ENCODE measurements around the gene BICDL2. TPM values are rescaled to one million over a fixed set of nuclear protein-coding genes. Genes with fewer than 3 reads are reported as not detected.
A peak's percentile ranks its signal among the peaks of the same experiment; 100 is the strongest.

BICDL2 gene
- total RNA-seq, 1 experiment from 2014 or later: 40.5 TPM

- DNase-seq (ENCODE audit: low spot score): no peak
Measured at GRCh38 chr16:3047387-3047720, 10.6 kb upstream of the BICDL2 start.

DNA sequence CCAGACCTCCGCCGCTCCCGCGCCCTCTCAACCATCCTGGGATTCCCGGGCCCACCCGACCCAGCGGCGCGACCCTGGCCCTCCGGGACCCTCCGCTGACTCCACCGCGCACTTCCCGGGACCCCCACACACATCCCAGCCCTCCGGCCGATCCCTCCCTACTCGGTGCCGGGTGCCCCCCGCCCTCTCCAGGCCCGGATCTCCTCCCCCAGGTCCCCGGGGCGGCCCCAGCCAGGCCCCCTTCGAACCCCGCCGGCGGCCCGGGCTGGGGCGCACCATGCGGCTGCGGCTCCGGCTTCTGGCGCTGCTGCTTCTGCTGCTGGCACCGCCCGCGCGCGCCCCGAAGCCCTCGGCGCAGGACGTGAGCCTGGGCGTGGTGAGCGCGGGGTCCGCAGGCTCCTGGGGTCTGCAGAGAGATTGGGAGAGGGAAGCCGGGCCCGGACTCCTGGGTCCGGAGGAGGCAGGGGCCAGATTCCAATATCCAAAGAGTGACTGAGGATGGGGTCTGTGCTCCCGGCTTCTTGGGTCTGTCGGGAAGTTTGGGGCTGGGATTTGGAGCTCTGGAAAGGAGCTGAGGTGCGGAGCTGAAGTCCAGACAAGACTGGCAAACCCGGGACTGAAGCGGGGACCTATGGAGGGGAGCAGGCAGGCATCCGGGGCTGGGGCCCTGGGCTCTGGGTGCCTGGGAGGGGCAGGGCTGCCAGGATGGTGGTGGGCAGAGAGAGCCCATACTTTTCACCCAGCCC is 10.1 kb upstream of the BICDL2 start:
- DNase-seq (ENCODE audit: low spot score): no peak

DNA sequence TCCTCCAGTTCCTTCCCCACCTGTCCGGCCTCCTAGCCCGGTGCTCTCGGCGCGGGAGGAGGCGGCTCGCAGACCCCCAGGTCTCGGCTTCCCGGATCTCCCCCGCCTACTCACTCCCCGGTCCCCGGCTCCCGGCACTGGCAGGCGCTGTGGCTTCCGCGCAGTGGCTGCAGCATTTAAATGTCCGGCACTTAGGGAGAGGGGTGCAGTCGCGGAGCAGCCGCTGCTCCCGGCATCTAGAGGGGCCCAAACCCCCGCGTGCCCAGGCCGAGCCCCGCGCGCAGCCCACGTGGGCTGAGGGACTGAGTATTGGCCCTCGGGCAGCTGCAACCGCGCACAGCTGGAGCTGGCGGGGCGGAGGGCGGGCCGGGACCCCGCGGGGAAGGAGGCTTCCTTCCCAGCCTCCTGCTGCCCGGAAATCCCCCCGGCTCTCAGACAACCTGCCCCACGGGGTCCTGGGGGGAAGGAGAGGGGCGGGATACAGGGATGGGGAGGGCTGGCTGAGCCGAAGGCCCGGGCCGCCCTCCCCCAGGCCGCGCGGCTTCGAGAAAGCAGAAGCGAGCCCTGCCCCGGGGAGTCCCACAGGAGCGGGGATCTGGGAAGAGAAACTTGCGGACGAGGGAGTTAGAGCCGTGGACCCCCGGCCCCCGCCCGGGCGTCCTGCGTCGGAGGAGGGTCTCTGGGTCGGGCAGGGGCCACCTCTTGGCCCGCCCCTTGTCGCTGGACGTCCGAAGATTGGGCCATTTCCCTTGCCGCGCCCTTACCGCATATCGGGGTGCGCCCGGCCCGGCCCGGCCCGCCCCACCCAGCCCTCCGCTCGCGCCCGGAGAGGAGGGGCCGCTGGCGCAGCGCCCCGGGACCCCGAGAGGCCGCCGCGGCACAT is 9.3 kb upstream of the BICDL2 start, which contains the start of gene MMP25:
Gene MMP25 (plus strand): TSS at position 804 of the 883 bp plus-strand sequence. CDS start 357 bp downstream, outside the sequence.
- no peak for DNase-seq (ENCODE audit: low spot score)

DNA sequence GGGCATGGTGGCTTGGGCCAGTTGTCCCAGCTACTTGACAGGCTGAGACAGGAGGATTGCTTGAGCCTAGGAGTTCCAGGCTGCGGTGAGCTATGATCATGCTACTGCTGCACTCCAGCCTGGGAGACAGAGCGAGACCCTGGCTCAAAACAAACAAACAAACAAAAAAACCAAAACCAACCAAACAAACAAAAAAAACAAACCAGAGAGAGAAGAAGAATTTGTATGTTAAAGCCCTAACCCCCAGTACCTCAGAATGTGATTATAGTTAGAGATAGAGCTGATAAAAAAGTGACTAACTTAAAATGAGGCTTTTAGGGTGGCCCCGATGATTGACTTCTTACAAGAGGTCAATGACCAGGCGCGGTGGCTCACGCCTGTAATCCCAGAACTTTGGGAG is 8.0 kb upstream of the BICDL2 start:
- DNase-seq (ENCODE audit: low spot score): no peak

- no peak for DNase-seq (ENCODE audit: low spot score)
Measured at GRCh38 chr16:3042376-3042775, 5.6 kb upstream of the BICDL2 start.

- no peak for DNase-seq (ENCODE audit: low spot score)
Measured at GRCh38 chr16:3038896-3039295, 2.2 kb upstream of the BICDL2 start.

- peak; percentile 56 for DNase-seq (ENCODE audit: low spot score)
Measured at GRCh38 chr16:3038256-3038655, 1.5 kb upstream of the BICDL2 start.

GRCh38 chr16:3035972-3036725 is 595 bp downstream of the BICDL2 start:
- DNase-seq (ENCODE audit: low spot score): peak; percentile 50

- DNase-seq (ENCODE audit: low spot score): no peak
Measured at GRCh38 chr16:3035289-3035971, 1.3 kb downstream of the BICDL2 start.

- DNase-seq (ENCODE audit: low spot score): peak; percentile 34
Measured at GRCh38 chr16:3032624-3033023, 4.1 kb downstream of the BICDL2 start.

DNA sequence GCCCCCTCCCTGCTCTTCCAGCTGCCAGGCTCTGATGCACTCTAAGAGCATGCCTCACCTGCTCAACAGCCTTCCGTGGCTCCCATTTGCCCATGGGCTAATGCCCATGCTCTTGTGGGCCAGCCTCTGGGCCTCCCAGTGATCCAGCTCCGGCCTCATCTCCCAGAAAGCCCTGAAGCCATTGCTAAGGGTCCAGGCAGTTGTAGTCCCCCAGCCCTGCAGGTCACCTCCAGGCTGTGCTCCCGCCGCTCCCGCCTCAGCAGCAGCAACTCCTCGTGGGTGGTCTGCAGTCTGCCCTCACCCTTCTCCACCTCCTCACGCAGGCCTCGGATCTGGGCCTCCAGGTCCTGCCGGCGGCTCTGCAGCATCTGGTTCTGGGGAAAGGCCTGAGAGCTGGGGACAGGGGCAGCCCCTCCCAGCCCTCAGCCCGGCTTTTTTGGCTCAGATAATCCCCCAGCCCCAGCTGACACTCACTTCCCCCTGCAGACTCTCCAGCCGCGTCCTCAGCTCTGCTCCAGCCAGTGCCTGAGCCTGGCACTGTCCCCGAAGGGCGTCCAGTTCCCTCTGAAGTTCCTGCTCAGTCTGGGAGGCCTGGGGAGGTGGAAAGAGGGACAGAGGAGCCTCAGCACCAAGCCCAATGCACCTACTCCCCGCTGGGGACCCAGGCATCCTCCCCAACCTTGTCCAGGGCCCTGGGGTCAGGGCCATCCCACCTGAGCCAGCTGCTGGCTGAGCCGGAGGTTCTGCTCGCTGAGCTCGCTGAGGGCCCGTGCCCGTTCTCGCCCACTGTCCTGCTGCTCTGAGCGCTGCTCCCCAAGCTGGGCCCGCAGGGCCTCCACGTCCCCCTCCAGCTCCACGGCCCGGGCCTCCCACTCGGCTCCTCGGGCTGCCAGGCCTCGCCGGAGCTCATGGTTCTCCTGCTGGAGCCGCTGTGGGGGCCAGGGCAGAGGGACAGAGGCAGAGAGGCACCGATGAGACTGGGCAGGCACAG is 6.2 kb downstream of the BICDL2 start:
- no peak for DNase-seq (ENCODE audit: low spot score)

DNA sequence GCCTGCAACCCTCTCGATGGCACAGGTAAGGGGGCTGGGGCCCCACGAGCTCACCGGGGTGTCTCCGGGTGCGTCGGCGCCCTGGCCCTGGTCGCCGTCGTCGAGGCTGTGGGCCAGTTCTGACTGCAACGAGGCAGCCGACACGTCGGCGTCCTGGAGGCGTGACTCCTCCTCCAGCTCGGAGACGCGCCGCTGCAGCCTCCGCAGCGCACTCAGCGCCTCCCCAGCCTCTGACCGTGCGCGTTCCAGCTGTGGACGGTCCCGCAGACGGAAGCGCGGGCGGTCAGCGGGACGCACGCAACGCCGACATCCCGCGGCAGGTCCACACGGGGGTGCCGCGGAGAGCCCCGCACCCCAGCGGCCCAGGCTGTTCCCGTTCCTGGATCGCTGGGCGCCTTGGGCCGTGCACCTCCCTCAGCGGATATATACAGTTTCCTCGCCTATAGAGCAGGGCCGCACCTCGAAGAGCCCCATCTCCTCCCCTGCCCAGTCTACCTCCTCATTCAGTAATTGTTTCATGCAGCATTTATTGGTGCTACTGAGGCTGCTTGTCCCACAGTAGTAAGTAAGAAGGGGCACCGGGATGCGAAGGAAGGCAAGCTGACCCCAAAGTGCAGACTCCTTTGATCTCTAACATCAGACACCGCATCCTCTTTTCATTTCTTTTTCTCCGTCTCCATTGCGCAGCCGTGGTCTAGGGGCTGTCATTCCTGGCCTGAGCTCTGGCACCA is 7.1 kb downstream of the BICDL2 start:
- no peak for DNase-seq (ENCODE audit: low spot score)

DNA sequence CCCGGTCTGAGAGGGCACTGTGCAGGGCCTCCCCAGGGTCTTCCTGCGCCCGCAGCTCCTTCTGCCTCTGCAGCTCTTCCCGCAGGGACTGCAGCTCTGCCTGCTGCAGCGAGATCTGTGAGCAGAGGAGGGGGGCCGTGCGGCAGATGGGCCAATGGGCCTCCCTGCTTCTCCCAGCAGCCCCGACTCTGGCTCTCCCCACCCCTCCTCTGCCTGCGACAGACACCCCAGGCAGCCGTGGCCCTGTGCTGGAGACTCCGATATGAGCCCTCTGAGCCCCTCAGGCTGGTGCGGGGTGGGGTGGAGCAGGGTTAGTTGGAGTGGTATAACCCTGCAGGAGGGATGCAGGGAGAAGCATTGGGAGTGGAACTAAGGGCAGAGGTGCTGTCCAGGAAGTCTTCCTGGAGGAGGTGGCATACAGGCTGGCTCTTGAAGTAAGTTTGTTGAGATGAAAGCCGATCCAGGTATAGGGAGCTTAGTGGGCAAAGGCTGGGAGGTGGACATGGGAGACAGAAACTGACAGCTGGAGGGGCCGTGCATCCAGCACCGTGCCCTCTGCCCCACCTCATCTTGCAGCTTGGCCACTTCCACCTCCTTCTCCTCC is 7.9 kb downstream of the BICDL2 start:
- no peak for DNase-seq (ENCODE audit: low spot score)

DNA sequence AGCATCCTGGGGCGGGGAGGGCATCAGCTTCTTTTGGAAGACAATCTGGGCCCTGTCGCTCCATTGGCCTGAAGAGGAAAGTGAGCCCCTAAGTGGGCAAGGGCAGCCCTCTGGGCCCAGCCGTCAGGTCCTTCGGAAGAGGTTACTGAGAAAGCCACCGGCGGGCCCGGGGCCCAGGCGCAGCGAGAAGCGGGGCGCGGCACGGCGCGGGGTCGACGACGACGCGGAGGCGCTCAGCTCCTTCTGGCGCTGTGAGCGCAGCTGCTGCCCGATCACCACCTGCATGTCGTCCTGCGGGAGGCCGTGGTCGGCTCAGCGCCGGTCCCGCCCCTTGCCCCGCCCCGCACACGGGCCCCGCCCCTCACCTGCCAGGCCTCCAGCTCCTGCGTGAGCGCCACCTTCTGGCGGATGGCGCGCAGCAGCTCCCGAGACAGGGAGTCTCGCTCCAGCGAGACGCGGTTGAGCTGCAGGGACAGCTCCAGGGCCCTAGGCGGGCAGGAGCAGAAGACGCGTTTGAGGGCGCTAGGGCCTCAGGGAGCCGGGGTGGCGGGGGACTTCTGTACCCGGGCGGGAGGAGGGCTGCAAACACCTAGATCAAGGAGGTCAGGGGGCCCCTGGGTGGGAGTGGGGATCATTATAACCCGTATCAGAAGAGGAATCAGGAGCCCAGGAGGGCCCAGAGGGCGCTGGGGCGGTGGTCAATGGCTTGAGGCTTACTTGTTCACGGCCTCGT is 8.6 kb downstream of the BICDL2 start:
- DNase-seq (ENCODE audit: low spot score): peak; percentile 92

DNA sequence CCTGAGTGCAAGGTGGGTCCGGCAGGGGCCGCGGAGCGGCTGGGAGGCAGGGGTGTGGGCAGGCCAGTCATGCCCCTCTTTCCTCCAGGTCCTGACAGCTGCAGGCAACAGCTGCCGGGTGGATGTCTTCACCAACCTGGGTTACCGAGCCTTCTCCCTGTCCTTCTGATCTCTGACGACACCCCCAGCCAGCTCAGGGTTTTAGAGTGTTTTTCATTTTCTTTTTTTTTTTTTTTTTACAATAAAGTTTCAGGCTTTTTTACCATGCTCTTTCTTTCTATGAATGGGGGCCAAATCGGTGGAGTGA is 9.3 kb downstream of the BICDL2 start:
- no peak for DNase-seq (ENCODE audit: low spot score)

DNA sequence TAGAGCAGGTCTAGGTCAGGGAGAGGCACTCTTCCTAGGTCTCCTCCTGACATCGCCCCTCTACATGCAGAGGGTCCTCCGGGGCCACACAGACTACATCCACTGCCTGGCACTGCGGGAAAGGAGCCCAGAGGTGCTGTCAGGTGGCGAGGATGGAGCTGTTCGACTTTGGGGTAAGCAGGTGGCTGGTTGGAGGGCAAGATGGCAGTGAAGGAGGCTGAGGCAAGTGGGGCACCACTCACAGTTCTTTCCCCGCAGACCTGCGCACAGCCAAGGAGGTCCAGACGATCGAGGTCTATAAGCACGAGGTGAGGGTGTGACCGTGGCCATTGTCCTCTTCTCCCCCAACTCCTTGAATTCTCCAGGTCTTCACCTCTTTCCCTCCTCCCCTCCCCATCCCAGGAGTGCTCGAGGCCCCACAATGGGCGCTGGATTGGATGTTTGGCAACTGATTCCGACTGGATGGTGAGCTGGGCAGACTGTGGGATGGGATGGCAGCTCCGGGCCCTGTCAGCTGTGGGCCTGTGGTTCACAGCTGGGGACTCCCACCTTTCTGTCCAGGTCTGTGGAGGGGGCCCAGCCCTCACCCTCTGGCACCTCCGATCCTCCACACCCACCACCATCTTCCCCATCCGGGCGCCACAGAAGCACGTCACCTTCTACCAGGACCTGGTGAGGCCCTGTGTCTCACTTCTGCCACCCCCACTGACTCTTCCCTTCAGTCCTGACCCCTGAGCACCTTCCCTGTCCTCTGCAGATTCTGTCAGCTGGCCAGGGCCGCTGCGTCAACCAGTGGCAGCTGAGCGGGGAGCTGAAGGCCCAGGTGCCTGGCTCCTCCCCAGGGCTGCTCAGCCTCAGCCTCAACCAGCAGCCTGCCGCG is 9.9 kb downstream of the BICDL2 start:
- DNase-seq (ENCODE audit: low spot score): no peak

GRCh38 chr16:3026003-3026378 is 10.8 kb downstream of the BICDL2 start:
- no peak for DNase-seq (ENCODE audit: low spot score)

All from HT-29 (cell line).